Measurements from ENCODE around the gene OAF. TPM values are rescaled to one million over a fixed set of nuclear protein-coding genes. Genes with fewer than 3 reads are reported as not detected.

The OAF gene
- total RNA-seq, 4 donors from 2014 or later: 29.2 to 90.1 (median 44.6) TPM

- no peak for DNase-seq
- intact Hi-C loops (cut with DNase I; ENCODE audit: low total_unique reads): no loop called here
- no peaks in the 10 kb centered on the region for H3K4me1 ChIP-seq
- no peaks in the 10 kb centered on the region for H3K9me3 ChIP-seq
- TF ChIP-seq POLR2A (IDR thresholded peaks at IDR 0.05): no peak
- no peaks in the 10 kb centered on the region for H3K36me3 ChIP-seq
- H3K27me3 ChIP-seq: no peaks in the 10 kb centered on the region
- H3K4me3 ChIP-seq: no peak overlapping the region
- no peak overlapping the region for H3K27ac ChIP-seq
Observed at GRCh38 chr11:120192831-120193625, 17.8 kb upstream of the OAF start.

- Histone ChIP-seq H3K9me3 (no peaks in the 10 kb centered on the region), H3K4me1 (no peaks in the 10 kb centered on the region), H3K36me3 (no peaks in the 10 kb centered on the region), H3K27me3 (no peaks in the 10 kb centered on the region), H3K27ac (no peak overlapping the region), H3K4me3 (no peak overlapping the region)
- intact Hi-C loops (cut with DNase I; ENCODE audit: low total_unique reads): no loop called here
- no peak for DNase-seq
- no peak for TF ChIP-seq CTCF (IDR thresholded peaks at IDR 0.05)
- no peak for TF ChIP-seq POLR2A (IDR thresholded peaks at IDR 0.05)
Observed at GRCh38 chr11:120194166-120194565, 16.7 kb upstream of the OAF start.

- intact Hi-C loops (cut with DNase I; ENCODE audit: low total_unique reads): no loop called here
- Histone ChIP-seq H3K4me1 (no peaks in the 10 kb centered on the region), H3K36me3 (no peaks in the 10 kb centered on the region), H3K4me3 (no peak overlapping the region), H3K27ac (no peak overlapping the region), H3K9me3 (no peaks in the 10 kb centered on the region), H3K27me3 (no peaks in the 10 kb centered on the region)
- TF ChIP-seq POLR2A (IDR thresholded peaks at IDR 0.05): no peak
- TF ChIP-seq CTCF (IDR thresholded peaks at IDR 0.05): no peak
- DNase-seq: no peak
Observed at GRCh38 chr11:120195601-120196320, 15.1 kb upstream of the OAF start.

DNA sequence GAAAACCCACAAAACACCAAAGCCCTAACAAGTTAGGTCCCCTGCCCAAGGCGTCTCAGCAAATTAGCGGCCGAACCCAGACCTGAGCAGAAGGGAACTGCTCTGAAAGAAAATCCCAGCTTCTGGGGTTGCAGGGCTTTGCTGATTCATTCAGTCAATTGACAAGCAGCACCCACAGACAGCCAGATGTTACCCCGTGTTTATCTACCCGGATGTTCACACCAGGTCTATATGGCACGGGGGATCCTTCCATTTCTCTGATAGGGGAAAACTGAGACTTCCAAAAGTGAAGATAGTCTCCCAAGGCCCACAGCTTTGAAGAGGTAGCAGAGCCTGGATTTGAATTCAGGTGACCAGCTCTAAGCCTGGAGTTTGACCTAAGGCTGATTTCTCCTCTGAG, 14.0 kb upstream of the OAF start:
- Histone ChIP-seq H3K4me3 (no peak overlapping the region), H3K27ac (peak overlapping the region in 1 of 2 donors; percentile 26), H3K36me3 (no peaks in the 10 kb centered on the region), H3K27me3 (no peaks in the 10 kb centered on the region), H3K4me1 (no peaks in the 10 kb centered on the region), H3K9me3 (no peaks in the 10 kb centered on the region)
- intact Hi-C loops (cut with DNase I; ENCODE audit: low total_unique reads): no loop called here
- TF ChIP-seq POLR2A (IDR thresholded peaks at IDR 0.05) (no peak), CTCF (IDR thresholded peaks at IDR 0.05) (no peak)
- no peak for DNase-seq

DNA sequence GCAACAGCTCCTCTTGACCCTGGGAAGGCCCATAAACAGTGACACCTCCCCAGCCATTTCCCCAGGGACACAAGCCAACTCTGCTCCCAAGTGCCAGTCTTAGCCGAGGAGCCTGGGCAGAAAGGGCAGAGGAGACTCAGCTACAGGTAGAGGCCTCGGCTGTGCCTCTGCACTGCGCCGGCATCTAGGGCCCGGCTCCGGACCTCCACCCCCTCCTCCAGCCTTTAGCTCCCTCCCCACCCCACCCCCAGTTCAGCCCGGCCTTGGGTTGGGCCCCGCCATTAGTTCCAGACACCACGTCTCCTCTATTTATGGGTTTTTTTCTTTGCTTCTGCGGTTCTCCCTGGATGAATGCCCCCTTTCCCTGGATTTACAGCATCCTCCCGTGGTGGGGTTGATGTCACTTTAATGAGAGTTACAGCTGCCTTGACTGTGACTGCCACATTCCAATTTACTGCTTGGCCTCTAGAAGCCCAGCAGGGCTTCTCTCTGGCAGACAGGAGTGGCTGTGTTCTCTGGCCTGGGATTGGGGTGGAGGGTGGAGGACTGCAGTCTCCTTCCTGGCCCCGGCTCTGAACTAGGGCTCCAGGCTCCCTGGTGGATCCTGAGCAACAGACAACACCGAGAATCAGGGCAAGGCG, 13.5 kb upstream of the OAF start:
- intact Hi-C loops (cut with DNase I; ENCODE audit: low total_unique reads): no loop called here

More for the DNA sequence above, 13.5 kb upstream of the OAF start:
- no peaks in the 10 kb centered on the region for H3K4me1 ChIP-seq
- no peaks in the 10 kb centered on the region for H3K36me3 ChIP-seq
- TF ChIP-seq CTCF (IDR thresholded peaks at IDR 0.05) (no peak), POLR2A (IDR thresholded peaks at IDR 0.05) (no peak)
- H3K27me3 ChIP-seq: no peaks in the 10 kb centered on the region
- H3K4me3 ChIP-seq: no peak overlapping the region
- H3K9me3 ChIP-seq: no peaks in the 10 kb centered on the region
- peak overlapping the region in 1 of 2 donors; percentile 26 for H3K27ac ChIP-seq
- no peak for DNase-seq

Data from uterus (tissue), 4 donors.